Tibial artery (tissue), 4 donors: ENCODE results near the gene BANF2.

Source experiments
- DNase-seq, 2 donors: peaks; one replicate each; pipeline ENCODE4 v3.0.0-alpha.2; 2019
- H3K27ac ChIP-seq, 2 donors: fragments of 200-600 bp; sonication (generic) in 1 of 2; 1 replicate in 1 of 2; 2 replicates in 1 of 2; pipeline ENCODE4 v1.5.1; 2018 to 2019; ENCODE audit warnings: mild to moderate bottlenecking in 1 of 2
- H3K27me3 ChIP-seq, 2 donors: fragments of 200-600 bp; sonication (generic) in 1 of 2; one replicate each; pipeline versions ENCODE4 v1.5.1 to v1.6.0; 2016 to 2019
- H3K36me3 ChIP-seq, 3 donors: fragments of 200-600 bp; sonication (generic) in 2 of 3; one replicate each; pipeline ENCODE4 v1.5.1; 2016 to 2019; ENCODE audit warnings: mild to moderate bottlenecking in 2 of 3
- H3K4me1 ChIP-seq, 4 donors: fragments of 200-600 bp; sonication (generic) in 2 of 4; 1 replicate in 3 of 4; 2 replicates in 1 of 4; pipeline ENCODE4 v1.5.1; 2016 to 2019
- H3K4me3 ChIP-seq, 2 donors: fragments of 200-600 bp; sonication (generic) in 1 of 2; 1 replicate in 1 of 2; 2 replicates in 1 of 2; pipeline ENCODE4 v1.5.1; 2018 to 2019; ENCODE audit warnings: mild to moderate bottlenecking in 2 of 2
- H3K9me3 ChIP-seq, 3 donors: fragments of 200-600 bp; sonication (generic) in 1 of 3; one replicate each; pipeline ENCODE4 v1.5.1; 2016 to 2019
- CTCF ChIP-seq, 2 experiments: fragments of 200-600 bp in 1 of 2; fragments of 450-650 bp in 1 of 2; IDR thresholded peaks; one replicate each; pipeline ENCODE4 v1.5.1; 2017 to 2019; ENCODE audit warnings: antibody characterized with exemption in 2 of 2, mild to moderate bottlenecking in 1 of 2, moderate library complexity in 1 of 2
- intact Hi-C: fragments of 100-400 bp; cut with DNase I; formaldehyde crosslinking; loops from one replicate; pipeline ENCODE4 v1.15.0; 2023; ENCODE audit warnings: low total_unique reads

BANF2 gene

GRCh38 chr20:17730071-17730470 is 30.3 kb downstream of the BANF2 start:
- no peaks in the 10 kb centered on the region for H3K4me1 ChIP-seq
- no peak for DNase-seq
- H3K27me3 ChIP-seq, result no peaks in the 10 kb centered on the region
- intact Hi-C loops, result no loop called here
- no peak overlapping the region for H3K27ac ChIP-seq
- no peak for TF ChIP-seq CTCF (IDR thresholded peaks at IDR 0.05)
- no peaks in the 10 kb centered on the region for H3K36me3 ChIP-seq
- no peaks in the 10 kb centered on the region for H3K9me3 ChIP-seq
- no peak overlapping the region for H3K4me3 ChIP-seq

GRCh38 chr20:17731233-17731632 is 31.5 kb downstream of the BANF2 start:
- no peak for TF ChIP-seq CTCF (IDR thresholded peaks at IDR 0.05)
- DNase-seq, result no peak
- intact Hi-C loops, result no loop called here

GRCh38 chr20:17732907-17733521 is 33.2 kb downstream of the BANF2 start:
- TF ChIP-seq CTCF (IDR thresholded peaks at IDR 0.05), result no peak
- no peak overlapping the region for H3K27ac ChIP-seq
- H3K36me3 ChIP-seq, result no peaks in the 10 kb centered on the region
- H3K4me3 ChIP-seq, result no peak overlapping the region
- intact Hi-C loops, result no loop called here
- no peaks in the 10 kb centered on the region for H3K4me1 ChIP-seq
- no peak for DNase-seq
- H3K27me3 ChIP-seq, result no peaks in the 10 kb centered on the region
- peaks cover 0 to 2% (median 0%) of the 10 kb centered on the region in 3 donors for H3K9me3 ChIP-seq

More at GRCh38 chr20:17731233-17731632, 31.5 kb downstream of the BANF2 start:
- Histone ChIP-seq H3K27ac (no peak overlapping the region), H3K9me3 (no peaks in the 10 kb centered on the region), H3K4me1 (no peaks in the 10 kb centered on the region), H3K36me3 (no peaks in the 10 kb centered on the region), H3K27me3 (no peaks in the 10 kb centered on the region), H3K4me3 (no peak overlapping the region)

- no peak for DNase-seq
- intact Hi-C loops, result no loop called here
- Histone ChIP-seq H3K4me3 (no peak overlapping the region), H3K36me3 (no peaks in the 10 kb centered on the region), H3K4me1 (no peaks in the 10 kb centered on the region), H3K27me3 (no peaks in the 10 kb centered on the region), H3K9me3 (peaks cover 0 to 8% (median 0%) of the 10 kb centered on the region in 3 donors), H3K27ac (no peak overlapping the region)
- TF ChIP-seq CTCF (IDR thresholded peaks at IDR 0.05), result no peak
Measured at GRCh38 chr20:17733767-17734304, 34.1 kb downstream of the BANF2 start.

- Histone ChIP-seq H3K36me3 (no peaks in the 10 kb centered on the region), H3K4me1 (no peaks in the 10 kb centered on the region), H3K27ac (no peak overlapping the region), H3K27me3 (no peaks in the 10 kb centered on the region), H3K9me3 (peaks cover 0 to 8% (median 0%) of the 10 kb centered on the region in 3 donors), H3K4me3 (no peak overlapping the region)
- no peak for TF ChIP-seq CTCF (IDR thresholded peaks at IDR 0.05)
- no peak for DNase-seq
- intact Hi-C loops, result no loop called here
Measured at GRCh38 chr20:17734374-17734773, 34.6 kb downstream of the BANF2 start.
